ENCODE measurements around the gene TAT.

The TAT gene

DNA sequence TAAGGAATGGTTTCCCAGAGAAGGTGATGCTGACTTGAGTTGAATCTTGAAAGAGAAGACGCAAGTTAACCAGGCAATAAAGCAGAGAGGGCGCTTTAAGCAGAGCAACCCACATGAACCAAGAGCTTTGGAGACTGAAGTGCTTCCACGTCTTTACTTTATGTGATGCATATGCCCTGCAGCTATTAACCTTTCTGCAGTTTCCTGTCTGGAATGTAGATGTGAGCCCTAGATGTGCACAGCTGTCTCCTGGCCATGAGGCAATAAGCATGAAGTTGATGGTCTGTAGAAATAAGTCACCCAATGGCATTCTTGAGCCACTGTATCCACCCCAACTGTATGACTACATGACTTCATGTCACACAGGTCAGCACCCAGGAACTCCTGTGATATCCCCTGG, 56.3 kb downstream of the TAT start:
- TF ChIP-seq, protein P1, sequence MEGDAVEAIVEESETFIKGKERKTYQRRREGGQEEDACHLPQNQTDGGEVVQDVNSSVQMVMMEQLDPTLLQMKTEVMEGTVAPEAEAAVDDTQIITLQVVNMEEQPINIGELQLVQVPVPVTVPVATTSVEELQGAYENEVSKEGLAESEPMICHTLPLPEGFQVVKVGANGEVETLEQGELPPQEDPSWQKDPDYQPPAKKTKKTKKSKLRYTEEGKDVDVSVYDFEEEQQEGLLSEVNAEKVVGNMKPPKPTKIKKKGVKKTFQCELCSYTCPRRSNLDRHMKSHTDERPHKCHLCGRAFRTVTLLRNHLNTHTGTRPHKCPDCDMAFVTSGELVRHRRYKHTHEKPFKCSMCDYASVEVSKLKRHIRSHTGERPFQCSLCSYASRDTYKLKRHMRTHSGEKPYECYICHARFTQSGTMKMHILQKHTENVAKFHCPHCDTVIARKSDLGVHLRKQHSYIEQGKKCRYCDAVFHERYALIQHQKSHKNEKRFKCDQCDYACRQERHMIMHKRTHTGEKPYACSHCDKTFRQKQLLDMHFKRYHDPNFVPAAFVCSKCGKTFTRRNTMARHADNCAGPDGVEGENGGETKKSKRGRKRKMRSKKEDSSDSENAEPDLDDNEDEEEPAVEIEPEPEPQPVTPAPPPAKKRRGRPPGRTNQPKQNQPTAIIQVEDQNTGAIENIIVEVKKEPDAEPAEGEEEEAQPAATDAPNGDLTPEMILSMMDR (IDR thresholded peaks at IDR 0.05; ENCODE audit: insufficient read depth, low read depth, low read length, missing control alignments): no peak
- peak; percentile 75 for DNase-seq (ENCODE audit: low read depth)
- H3K4me3 ChIP-seq (ENCODE audit: low read length): no peak overlapping the region
